Activated gamma-delta T cell (primary cell): ENCODE results near the gene SPAG16.

Experiments used
- DNase-seq: peaks from one replicate; lab custom pipeline; 2025; lab: John Stamatoyannopoulos, UW

SPAG16 gene

DNA sequence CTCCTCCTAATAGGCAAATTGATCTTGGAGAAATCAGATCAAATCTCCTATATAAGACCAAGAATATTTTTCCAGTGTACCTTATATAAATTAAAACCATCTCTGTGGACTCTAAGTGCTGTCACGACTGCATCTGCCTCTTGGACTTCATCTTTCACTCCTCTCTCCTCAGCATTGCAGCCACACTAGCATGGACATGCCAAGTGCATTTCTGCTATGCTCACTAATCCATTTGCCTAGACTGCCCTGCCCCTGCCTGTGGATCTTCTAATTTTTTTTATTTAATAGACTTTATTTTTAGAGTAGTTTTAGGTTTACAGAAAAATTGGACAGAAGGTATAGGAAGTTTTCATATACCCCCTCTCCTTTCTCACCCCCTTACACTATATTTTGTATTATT, 979.9 kb downstream of the SPAG16 start:
- no peak for DNase-seq

DNA sequence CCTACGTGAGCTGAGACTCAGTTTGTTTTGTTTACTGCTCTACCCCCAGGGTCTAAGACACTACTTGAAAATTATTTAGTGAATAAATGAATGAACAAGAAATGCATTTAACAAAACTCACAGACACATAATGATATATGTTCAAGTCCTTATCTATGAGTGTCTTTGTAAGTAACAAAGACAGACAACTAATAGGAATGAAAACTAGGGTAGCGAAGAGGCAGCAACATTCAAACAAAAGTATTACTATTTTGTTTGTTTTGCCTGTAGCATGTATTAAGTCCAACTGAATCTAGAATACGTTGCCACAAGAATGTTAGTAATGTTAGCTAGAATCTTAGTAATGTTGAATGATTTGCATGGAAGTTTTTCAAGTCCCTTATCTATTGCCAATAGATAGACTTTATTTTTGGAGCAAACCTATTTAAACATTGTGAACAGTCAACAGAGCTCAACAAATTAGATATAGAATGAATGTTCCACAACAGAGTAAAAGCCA, 981.8 kb downstream of the SPAG16 start:
- DNase-seq, result no peak

GRCh38 chr2:214277880-214278279, 993.6 kb downstream of the SPAG16 start:
- no peak for DNase-seq

DNA sequence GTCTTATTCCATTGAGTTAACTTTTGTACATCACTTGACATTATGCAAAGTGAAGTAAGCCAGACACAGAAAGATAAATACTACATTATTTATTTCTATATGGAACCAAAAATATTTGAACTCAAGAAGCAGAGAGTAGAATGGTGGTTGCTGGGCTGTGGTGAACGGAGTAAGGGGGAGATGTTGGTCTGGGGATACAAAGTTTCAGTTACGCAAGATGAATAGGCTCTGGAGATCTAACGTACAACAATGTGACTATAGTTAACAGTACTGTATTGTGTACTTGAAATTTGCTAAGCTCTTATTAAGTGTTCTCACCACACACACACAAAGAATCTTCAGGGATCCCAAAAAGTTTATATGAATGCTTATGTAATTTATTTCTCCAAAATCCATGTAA, 1001.7 kb downstream of the SPAG16 start:
- DNase-seq, result no peak

DNA sequence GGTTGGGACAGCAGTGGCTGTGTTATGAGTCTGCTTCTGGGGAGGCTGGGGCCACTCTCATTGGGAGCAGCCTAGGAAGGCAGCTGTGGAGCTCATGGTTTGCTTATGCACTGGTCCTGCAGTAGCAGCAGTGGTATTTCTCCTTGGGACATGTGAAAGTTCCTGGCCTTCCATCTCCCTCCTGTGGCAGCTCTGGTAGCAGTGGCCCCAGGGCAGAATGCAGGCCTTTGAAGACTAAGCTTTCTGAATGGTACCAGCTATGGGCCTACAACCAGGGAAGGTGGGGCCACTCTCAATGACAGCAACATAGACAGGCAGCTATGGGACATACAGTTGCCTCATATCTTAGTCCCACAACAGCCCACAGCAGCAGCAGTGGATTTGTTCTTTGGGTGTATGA, 1009.3 kb downstream of the SPAG16 start:
- no peak for DNase-seq

DNA sequence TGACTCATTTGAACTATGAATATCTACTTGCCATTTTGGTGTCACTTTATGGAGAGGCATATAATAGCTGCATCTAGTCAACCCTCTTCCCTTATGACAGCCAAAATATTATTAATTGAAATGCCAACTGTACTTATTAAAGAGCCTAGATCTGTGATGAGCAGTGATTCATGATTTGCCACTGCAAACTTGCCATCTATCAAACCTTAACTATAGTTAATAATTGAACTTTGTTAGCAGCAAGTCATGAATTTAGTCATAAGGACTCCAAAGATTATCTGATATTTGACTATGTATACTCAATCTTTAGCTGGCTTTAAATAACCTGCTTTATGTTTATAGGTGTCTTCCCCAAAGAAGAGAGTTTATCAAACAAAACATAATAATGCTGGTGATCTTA, 1010.2 kb downstream of the SPAG16 start:
- no peak for DNase-seq

DNA sequence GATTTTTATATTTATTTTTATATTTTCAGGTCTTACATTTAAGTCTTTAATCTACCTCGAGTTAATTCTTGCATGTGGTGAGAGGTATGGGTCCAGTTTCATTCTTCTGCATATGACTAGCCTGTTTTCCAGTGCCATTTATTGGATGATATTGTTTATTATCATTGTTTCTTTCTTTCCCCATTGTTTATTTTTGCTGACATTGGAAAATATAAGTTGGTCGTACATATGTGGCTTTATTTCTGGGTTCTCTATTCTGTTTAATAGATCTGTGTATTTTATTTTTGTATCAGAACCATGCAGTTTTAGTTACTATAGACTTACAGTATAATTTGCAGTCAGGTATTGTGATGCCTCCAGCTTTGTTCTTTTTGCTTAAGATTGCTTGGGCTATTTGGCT, 1013.2 kb downstream of the SPAG16 start:
- no peak for DNase-seq

GRCh38 chr2:214310319-214310718, 1026.1 kb downstream of the SPAG16 start:
- no peak for DNase-seq

DNA sequence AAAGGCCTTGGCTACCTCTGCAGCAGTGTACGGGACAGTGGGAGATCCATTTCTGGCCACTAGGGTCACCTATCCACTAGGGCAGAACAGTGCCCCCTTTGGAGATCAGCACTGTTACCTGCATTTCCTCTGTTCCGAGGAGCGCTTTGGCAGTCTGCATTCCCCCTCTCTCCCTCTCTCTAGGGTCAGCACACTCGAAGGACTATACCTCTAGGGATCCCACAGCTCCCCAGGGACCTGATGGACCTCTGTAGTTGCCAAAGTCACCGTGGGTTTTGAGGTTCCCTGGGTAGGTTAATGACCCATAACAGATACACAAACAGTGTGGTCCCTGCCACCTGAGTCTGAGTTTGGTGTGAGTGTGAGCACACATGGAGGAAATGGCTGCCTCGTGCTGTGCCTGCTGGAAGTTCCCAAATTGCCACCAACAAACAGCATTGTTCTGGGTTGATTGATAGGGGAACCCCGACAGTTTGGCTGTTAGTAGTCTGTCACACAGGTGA, 1026.8 kb downstream of the SPAG16 start:
- no peak for DNase-seq

- DNase-seq, result no peak
These were observed 1027.9 kb downstream of the SPAG16 start for GRCh38 chr2:214311931-214312749.

DNA sequence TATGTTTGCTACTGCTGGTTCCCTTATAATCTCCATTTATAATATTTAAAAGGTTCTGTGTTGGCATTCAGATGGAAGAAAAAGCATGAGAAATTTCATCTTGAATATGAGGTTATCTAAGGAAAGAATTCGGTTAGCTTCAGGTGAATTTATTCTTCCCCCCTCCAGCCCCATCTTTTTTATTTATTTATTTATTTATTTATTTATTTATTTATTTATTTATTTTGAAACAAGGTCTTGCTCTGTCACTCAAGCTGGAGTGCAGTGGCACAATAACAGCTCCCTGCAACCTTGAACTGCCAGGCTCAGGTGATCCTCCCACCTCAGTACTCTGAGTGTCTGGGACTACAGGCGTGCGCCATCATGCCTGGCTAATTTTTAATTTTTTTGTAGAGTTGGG, 1031.1 kb downstream of the SPAG16 start:
- no peak for DNase-seq

GRCh38 chr2:214320211-214320610, 1035.9 kb downstream of the SPAG16 start:
- DNase-seq, result no peak

- no peak for DNase-seq
These were observed 1038.4 kb downstream of the SPAG16 start for GRCh38 chr2:214322662-214323061.

DNA sequence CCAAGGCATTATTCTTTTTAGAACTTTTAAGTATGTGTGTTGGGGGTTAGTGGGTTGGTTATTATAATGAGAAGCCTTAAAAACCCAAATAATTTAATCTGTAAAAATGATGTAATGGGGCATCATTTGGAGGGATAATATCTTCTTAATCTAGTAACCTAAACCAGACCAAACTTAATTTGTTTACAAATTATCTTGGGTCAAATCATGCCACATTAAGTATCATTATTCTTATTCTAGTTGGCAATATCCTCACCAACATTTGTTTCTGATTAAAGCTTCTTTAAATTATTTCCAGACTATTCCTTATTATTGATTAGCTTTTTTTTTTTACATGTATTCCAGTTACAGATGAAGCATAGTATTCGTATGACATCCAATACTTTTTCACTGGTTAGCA, 1041.1 kb downstream of the SPAG16 start:
- DNase-seq, result no peak

- DNase-seq, result no peak
These were observed 1044.7 kb downstream of the SPAG16 start for GRCh38 chr2:214328941-214329340.

- DNase-seq, result no peak
These were observed 1057.4 kb downstream of the SPAG16 start for GRCh38 chr2:214341646-214342045.

- DNase-seq, result no peak
These were observed 1074.2 kb downstream of the SPAG16 start for GRCh38 chr2:214358506-214358905.

DNA sequence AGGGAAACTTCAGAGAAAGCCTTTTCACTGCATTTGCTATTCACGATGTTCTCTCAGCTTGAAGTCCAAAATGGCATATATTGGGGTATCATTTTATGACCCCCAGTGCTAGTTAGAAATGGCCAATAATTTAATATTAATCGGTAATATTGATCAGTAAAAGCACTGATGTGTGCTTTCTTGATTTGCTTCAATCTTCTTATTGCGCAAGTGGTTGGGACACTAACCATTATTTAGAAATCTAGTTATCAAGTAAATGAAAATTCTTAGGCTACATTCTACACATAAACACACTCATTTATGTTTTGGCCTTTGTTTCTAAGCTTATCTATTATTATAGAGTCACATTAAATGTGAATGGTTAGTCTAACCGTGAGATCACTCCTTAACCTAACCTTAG, 1076.9 kb downstream of the SPAG16 start:
- DNase-seq, result no peak

- no peak for DNase-seq
These were observed 1081.3 kb downstream of the SPAG16 start for GRCh38 chr2:214365549-214365948.

GRCh38 chr2:214367171-214367570, 1082.9 kb downstream of the SPAG16 start:
- DNase-seq, result no peak

DNA sequence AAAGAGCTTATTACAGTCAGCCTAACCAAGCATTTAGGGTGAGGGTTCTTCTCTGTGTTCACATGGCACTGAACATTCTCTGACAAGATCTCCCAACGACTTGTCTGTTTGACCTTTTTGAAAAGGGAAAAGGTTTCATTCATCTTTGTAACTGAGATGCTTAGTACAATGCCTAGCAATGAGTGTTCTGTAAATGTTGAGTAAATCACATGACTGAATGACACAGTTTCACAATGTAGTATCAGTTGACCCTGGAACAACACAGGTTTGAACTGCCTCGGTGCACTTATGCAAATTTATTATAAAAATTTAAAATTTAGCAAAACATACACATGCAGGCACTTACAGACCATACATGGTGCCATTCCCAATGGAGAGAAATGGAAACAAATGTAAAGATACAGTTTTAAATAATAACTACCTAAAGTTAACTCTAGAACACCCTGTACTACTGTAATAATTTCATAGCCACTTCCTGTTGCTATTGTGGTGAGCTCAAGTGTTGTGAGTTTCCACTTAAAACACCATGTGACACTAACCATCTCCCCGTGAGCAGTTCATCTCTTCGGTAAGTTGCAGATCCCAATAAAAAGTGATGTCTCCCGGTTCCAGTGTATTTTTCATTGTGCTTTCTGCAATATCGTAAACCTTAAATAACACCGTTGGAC, 1092.5 kb downstream of the SPAG16 start:
- DNase-seq, result no peak

DNA sequence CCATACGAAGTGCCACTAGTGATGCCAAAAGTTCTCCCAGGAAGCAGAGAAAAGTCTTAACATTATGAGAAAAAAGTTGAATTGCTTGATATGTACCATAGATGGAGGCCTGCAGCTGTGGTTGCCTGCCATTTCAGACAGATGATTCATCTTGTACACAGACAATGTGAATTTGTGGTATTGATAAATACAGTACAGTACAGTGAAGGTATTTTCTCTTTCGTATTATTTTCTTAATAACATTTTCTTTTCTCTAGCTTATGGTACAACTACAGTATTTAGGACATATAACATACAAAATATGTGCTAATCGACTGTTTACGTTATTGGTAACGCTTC, 1093.0 kb downstream of the SPAG16 start:
- DNase-seq, result no peak

GRCh38 chr2:214378455-214379103, 1094.3 kb downstream of the SPAG16 start:
- DNase-seq, result no peak
